ENCODE results near the gene SLA2.
"Not testable (repeated sequence)": the region's sequence is repeated elsewhere in the genome, so short reads cannot be mapped to it uniquely, and the experiment has no call there.

Gene SLA2

GRCh38 chr20:36572701-36573102 lies 73.3 kb downstream of the SLA2 start:
- DNase-seq (ENCODE audit: insufficient read length) (no peak), FAIRE-seq (peak; percentile 91)
- TF ChIP-seq POLR2A (IDR thresholded peaks at IDR 0.05; ENCODE audit: low read depth, low read length) (no peak), POLR2AphosphoS5 (IDR thresholded peaks at IDR 0.05; ENCODE audit: low read depth, low read length) (0 out of 2 replicates have a peak, but pooled peaks have one; percentile 6), TAF1 (IDR thresholded peaks at IDR 0.05; ENCODE audit: borderline replicate concordance, low read depth, low read length) (no peak)

GRCh38 chr20:36571564-36572504 lies 74.2 kb downstream of the SLA2 start:
- FAIRE-seq (no peak), DNase-seq (ENCODE audit: insufficient read length) (no peak)
- TF ChIP-seq TAF1 (IDR thresholded peaks at IDR 0.05; ENCODE audit: borderline replicate concordance, low read depth, low read length) (no peak), POLR2AphosphoS5 (IDR thresholded peaks at IDR 0.05; ENCODE audit: low read depth, low read length) (no peak), POLR2A (IDR thresholded peaks at IDR 0.05; ENCODE audit: low read depth, low read length) (no peak)

GRCh38 chr20:36569847-36570429 lies 76.1 kb downstream of the SLA2 start:
- no peak for DNase-seq (ENCODE audit: insufficient read length)
- TF ChIP-seq TAF1 (IDR thresholded peaks at IDR 0.05; ENCODE audit: borderline replicate concordance, low read depth, low read length) = no peak
- no peak for TF ChIP-seq POLR2A (IDR thresholded peaks at IDR 0.05; ENCODE audit: low read depth, low read length)
- no peak for TF ChIP-seq POLR2AphosphoS5 (IDR thresholded peaks at IDR 0.05; ENCODE audit: low read depth, low read length)
- FAIRE-seq = no peak

DNA sequence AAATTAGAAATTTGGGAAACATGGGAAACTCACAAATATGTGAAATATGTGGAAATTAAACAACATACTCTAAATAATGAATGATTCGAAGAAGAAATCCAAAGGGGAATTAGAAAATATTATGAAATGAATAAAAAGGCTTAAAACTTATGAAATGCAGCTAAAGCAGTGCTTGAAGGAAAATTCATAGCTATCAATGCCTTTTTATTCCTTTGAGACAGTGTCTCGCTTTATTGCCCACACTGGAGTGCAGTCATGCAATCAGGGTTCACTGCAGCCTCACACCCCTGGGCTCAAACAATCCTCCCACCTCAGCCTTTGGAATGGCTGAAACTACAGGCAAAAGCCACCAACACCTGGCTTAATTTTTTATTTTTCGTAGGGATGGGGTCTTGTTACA lies 80.5 kb downstream of the SLA2 start:
- no peak for TF ChIP-seq TAF1 (IDR thresholded peaks at IDR 0.05; ENCODE audit: borderline replicate concordance, low read depth, low read length)
- TF ChIP-seq POLR2A (IDR thresholded peaks at IDR 0.05; ENCODE audit: low read depth, low read length) = no peak
- no peak for TF ChIP-seq POLR2AphosphoS5 (IDR thresholded peaks at IDR 0.05; ENCODE audit: low read depth, low read length)
- FAIRE-seq = no peak
- DNase-seq (ENCODE audit: insufficient read length) = no peak

DNA sequence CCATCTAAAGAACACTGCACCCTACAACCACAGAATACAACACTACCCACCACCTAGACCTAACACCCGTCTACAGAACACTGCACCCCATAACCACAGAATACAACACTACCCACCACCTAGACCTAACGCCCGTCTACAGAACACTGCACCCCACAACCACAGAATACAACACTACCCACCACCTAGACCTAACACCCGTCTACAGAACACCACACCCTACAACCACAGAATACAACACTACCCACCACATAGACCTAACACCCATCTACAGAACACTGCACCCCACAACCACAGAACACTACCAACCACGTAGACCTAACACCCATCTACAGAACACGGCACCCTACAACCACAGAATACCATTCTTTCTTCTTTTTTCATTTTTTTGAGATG lies 81.3 kb downstream of the SLA2 start:
- not testable (repeated sequence) for DNase-seq (ENCODE audit: insufficient read length); FAIRE-seq

- not testable (repeated sequence) for FAIRE-seq
Measured at GRCh38 chr20:36564078-36564725, 81.8 kb downstream of the SLA2 start.

DNA sequence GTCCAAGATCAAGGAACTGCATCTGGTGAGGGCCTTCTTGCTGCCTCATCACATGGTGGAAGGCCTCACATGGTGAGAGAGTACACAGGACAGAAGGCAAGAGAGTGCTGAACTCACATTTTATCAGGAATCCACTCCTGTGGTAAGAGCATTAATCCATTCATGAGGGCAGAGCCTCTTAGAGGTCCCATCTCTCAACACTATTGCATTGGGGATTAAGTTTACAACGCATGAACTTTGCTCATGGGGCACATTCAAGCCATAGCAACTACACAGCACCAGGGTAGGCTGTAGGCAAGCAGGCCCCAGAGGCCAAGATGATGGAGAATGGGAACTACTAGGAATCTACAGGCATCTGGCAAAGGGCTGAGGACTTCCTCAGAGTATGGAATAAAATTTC lies 82.6 kb downstream of the SLA2 start:
- DNase-seq (ENCODE audit: insufficient read length) = no peak
- TF ChIP-seq TAF1 (IDR thresholded peaks at IDR 0.05; ENCODE audit: borderline replicate concordance, low read depth, low read length) (no peak), POLR2AphosphoS5 (IDR thresholded peaks at IDR 0.05; ENCODE audit: low read depth, low read length) (no peak), POLR2A (IDR thresholded peaks at IDR 0.05; ENCODE audit: low read depth, low read length) (no peak)
- no peak for FAIRE-seq

More at GRCh38 chr20:36564078-36564725, 81.8 kb downstream of the SLA2 start:
- not testable (repeated sequence) for DNase-seq (ENCODE audit: insufficient read length)

DNA sequence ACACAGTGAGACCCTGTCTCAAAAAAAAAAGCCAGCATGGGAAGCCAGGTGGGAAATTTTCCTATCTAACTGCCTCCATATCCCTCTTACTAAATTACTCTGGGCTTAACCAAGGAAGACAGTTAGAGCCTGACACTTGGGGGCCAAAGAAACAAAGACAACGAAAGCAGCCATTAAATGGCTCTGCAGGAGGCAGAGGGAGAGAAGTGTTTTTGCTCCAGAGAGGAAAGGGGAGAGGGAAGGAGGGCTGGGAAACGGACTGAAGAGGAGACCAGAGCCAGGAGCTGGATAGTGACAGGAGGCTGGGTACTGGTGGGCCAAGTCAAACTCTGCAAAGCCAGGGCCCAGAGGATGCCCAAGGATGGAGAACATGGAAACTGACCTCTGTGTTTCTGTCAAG lies 83.3 kb downstream of the SLA2 start:
- DNase-seq (ENCODE audit: insufficient read length) = no peak
- TF ChIP-seq POLR2AphosphoS5 (IDR thresholded peaks at IDR 0.05; ENCODE audit: low read depth, low read length) = no peak
- no peak for TF ChIP-seq TAF1 (IDR thresholded peaks at IDR 0.05; ENCODE audit: borderline replicate concordance, low read depth, low read length)
- no peak for TF ChIP-seq POLR2A (IDR thresholded peaks at IDR 0.05; ENCODE audit: low read depth, low read length)
- no peak for FAIRE-seq
